ENCODE data around the gene DCTD.

DCTD gene

DNA sequence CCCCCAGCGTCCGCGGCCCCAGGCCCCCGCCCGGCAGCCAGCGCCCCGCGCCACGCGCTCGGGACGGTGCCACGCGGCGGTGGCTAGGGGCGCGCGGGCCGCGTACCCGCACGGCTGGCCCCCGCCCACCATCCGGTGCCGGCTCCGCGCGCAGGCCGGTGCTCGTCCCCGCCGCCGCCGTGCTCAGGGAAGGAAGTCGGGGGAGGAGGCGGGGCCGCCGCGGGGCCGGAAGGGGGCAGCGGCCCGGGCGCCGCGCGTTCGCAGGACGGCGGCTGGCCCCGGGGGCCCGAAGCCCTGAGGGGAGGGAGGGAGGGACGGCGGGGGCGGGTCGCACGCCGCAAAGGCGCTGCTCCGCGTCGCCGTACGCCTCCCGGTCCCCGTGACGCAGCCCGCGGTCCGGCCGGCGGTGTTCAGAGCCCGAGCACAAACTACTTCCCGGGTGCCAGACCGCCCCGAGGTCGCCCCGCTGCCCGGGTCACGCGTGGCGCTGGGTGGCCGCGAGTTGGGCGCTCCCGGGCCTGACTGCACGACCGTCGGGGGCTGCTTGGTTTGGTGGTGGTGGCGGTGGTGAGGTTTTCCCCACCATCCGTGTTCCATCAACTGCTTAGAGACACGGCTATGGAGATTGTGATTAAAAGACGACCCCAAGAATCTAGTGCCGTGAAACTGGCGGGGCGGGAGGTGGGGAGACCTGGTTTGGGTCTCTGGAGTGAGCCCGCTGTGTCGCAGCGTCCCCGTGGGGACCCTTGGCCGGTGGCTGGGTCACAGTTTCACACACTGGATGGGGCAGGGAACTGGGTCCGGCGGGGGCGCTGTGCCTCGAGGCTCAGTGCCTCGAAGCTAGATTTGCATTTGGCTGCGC lies at the start of gene DCTD:
Gene DCTD, minus strand, starts transcription at position 205 of the 862 bp plus-strand sequence. CDS start 1,818 bp downstream, outside the sequence.
- DNase-seq, result peak; percentile 80

DNA sequence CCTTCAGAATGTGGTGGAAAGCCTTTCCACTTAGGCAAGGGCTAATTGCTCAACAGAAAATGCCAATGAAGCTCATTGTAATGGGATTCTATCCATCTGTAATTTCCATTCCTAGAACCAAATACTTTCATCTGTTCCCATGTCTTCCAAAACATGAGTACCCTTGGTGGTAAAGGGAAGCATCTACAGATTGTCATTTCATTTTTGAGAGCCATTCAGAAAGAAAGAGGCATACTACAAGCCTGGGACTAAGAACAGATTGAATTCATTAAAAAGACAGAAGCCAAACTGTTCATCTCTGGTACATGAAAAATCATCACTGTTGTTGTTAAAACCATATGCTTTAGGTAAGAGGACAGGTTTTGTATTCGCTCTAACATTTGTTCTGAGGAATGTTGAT lies 43.6 kb upstream of the DCTD start:
- DNase-seq, result no peak

DNA sequence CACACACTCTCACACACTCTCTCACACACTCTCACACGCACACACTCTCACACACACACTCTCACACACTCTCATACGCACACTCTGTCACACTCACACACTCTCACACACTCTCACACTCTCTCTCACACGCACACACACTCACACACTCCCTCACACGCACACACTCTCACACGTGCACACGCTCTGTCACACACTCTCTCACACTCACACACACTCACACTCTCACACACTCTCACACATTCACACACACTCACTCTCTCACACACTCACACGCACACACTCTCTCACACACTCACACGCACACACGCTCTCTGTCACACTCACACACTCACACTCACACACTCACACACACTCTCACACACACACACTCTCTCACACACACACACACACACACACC lies 43.0 kb upstream of the DCTD start:
- DNase-seq, result no peak

DNA sequence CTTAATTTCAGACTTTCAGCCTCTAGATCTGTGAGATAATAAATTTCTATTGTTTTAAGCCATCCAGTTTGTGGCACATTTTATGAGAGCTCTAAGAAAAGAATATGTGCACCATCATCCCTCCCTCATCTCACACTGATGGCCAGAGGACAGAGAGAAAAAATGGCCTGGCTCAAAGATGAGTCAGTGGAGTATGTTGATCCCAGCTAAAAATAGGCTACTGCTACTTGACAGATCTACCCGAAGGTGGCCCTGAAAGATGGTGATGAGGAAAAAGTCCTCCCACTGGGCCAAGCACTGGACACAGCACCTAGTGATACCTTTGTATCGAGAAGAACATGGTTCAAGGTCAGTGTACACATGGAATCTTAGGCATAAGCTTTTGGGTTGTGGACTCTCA lies 38.2 kb upstream of the DCTD start:
- DNase-seq, result no peak

DNA sequence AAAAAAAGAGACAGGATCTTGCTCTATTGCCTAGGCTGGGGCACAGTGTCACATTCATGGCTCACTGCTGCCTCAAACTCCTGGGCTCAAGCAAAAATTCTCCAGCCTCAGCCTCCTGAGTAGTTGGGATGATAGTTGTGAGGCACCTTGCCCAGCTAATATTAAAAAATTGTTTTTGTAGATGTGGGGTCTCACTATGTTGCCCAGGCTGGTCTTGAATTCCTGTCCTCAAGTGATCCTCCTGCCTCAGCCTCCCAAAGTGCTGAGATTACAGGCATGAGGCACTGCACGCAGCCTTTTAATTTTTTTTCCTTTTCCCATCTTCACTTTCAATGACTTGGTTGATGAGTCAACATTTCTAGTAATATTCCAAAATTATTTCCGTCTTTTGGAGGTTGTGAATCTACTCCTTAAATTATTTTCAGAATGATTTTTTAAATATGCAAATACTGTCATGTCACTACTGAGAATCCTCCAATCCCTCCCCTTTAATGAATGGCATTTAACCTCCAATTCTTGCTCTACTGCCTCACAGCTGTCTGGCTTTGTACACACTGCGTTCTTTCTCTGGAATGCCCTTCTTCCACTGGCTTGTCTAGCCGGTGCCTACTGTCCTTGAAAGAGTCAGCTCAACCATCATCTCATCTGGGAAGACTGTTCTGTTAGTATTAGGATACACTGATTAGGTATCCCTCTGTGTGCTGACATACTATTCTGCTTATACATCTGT lies 27.5 kb upstream of the DCTD start:
- no peak for DNase-seq

DNA sequence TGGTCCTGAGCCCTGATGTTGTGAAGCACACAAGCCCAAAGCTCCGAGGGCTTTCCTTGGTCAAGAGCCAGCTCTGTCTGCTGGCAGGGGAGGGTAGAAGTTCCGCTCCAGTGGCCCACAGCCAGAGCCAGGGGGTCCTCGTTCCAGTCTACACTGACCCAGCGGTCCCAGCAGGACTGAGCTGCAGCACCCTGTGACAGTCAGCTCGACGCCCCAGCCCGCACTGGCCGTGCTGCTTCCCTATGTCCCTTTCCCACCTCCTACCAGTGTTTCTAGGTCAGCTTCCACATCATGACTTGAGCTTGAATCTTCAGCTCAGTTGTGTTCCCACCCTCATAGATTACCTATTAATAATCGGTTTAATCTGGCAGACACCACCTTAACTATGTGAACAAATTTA lies 22.5 kb upstream of the DCTD start:
- no peak for DNase-seq

DNA sequence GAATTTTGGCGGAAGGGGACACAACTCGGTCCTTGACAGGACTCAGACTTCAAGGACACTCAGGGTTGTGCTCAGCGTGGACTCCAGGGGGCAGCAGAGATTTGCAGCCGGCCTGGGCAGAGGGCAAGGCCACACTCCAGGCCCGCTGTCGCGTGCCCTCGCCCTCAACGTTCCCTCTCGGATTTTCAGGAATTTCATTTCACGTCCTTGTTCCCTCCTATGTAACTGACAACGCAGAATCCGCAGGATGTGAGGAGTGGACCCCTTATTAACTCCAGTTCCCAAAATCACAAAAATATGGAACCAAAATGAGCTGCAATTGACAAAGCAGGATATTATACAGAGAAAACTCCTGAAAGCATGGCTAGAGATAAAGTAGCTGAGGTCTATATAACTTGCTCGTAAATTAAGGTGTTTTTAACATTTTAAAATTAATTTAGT lies 21.0 kb upstream of the DCTD start:
- DNase-seq, result peak; percentile 58

DNA sequence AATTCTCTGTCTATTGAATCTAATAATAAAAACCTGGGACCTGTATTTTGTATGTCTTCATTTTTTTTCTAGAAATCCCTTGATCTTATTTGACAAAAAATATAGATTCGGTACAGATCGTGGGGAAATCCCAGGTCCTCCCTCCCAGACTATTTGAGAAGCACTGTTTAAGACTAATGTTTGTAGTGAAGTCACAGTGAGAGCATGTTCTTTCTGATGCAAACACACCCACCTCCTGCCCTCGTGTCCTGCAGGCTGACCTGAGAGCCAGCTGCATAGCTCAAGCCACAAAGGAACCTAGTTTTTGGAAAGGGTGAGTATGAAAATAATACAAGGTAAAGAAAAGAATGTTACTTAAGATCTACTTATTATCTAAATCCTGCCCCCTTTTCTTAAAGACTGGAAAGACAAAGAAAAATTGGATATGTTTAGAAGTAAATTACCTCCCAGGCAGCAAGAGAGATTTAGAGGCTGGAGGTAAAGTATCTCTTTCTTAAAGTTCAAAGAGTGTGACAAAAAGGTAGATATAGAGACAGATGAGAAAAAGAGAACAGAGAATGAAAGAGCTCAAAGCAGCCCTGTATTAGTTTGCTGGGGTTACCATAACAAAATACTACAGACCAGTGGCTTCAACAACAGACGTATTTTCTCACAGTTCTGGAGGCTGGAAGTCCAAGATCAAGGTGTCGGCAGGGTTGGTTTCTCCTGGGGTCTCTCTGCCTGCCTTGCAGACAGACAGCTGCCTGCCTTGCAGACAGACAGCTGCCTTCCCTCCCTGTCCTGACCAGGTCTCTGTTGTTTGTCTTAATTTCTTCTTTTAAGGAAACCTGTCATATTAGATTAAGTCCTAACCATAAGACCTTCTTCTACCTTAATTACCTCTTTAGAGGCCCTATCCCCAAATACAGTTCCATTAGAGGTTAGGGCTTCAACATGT lies 20.4 kb upstream of the DCTD start:
- DNase-seq, result no peak

DNA sequence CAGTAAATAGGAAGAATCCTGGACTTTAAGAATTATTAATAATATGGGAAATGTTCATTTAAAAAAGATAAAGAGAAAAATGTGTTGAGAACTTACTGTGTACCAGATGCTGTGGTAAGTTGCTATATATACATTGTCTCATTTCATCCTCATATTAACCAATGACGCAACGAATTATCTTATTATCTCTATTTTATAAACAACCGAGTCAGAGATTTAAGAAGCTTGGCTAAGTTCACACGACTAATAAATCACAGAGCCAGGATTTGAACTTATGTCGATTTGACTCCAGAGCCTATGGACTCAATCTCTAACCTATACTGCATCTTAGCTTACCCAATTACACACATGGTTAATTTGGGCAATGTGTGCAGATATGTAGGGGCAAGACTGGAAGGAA lies 15.5 kb upstream of the DCTD start:
- no peak for DNase-seq

DNA sequence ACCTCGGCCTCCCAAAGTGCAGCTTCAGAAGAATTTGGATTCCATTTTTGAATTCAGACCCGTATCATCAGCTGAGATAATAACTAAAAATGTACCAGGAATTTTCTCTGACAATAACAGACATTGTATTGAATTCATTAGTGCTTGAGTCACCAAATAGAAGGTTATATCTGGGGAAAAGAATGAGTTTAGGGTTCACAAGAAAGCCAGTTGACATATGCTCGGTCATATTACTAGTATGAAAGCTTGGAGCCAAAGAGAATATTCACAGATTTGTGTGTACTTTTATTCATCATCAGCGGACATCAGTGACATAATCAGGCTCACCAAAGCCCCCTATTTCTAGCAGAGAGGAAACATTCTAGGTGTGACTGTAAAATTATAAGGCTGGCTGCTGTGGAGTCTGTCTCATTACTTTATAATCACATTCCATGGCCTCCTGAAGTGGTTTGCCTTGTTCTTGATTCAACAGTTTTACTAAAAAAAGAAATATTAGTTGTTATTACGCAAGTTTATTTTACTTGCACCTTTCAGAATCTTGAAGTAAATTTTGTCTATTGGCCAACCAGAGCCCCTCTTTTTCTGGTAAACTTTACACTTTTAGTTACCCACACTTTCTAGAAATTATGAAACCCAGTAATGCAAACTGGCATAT lies 14.6 kb upstream of the DCTD start:
- no peak for DNase-seq

DNA sequence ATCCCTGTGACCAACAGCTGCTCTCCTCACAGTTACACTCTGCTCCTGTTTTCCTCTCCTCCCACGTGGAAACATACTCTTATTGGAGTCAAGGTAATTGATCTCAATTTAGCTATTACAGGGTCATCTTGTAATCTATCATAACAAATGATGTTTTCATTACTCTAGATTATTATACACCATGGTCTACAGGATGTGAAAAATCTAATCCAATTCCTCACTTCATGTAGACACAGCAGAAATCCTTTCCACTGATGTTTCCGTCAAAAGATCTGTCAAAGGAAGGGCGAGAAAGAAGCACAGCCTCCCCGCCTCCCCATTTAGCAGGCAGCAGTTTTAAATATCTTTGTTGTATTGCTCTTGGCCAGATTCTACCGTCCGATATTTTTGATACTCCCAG lies 13.7 kb upstream of the DCTD start:
- DNase-seq, result no peak

DNA sequence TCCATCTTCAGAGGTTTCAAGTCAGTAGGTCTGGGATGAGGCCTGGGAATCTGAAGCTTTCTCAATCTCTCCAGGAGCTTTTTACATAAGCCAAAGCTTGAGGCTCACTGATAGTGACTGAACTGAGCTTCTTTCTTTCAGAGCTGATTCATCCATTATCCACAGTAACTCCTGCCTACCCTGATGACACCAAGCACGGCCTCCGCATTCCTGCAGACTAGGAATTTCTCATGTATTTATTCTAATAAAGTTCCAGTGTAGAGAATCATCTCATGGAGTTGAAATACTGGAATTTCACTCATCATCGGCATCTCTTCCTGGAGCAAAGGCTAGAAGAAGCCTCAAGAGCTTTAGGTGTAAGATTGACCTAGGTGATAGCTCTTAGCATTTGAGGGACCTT lies 12.1 kb upstream of the DCTD start:
- DNase-seq, result no peak

DNA sequence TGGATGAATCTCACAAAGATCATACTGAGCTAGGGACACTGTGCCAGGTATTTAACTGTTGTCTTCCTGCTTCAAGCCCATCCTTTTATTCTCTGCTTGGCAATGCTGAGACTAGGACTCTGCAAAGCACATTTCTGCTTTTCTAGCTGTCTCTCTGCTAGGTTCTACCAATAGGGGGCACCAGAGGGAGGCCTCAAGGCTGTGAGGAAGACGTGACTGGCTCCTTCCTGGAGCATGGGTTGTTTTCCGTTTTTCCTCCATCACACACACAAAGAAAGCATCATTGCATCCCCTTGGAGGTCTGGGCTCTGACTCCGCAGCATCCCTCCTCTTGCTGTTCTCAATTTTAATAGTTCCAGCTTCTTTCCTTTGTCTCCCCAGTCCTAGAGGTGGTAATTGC lies 10.9 kb upstream of the DCTD start:
- DNase-seq, result no peak

DNA sequence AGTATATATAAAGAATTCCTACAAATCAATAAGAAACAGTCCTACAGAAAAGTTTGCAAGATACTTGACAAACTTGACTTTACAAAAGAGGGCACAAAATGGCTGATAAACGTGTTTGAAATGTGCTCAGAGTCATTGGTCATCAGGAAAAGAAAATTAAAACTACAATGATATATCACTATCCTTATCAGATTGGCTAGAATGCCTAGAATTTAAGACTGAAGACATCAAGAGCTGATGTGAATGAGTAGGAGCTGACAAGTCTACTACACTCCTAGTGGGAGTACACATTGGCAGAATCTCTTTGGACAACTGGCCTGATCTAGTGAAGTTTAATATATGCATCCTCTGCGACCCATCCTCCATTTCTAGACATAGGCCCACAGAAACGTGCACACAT lies 10.3 kb upstream of the DCTD start:
- no peak for DNase-seq

DNA sequence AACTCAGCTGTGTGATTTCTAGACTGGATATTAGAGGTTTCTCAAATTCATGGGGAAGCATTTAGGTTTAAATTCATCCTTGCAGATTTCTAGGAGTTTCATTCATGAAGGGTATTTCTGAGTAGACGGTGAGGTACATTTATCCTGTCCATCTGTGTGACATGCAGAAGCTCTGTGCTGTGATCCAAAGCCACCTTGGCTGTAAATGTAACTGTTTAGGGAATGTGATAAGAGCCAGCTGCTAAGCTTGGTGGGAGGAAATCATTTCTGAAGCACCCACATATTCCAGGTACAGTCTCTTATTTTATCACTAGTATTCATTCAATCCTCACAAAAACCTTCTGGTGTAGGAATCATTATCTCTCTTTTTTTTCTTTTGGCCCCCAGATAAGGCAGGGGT lies 8.7 kb upstream of the DCTD start:
- DNase-seq, result no peak

DNA sequence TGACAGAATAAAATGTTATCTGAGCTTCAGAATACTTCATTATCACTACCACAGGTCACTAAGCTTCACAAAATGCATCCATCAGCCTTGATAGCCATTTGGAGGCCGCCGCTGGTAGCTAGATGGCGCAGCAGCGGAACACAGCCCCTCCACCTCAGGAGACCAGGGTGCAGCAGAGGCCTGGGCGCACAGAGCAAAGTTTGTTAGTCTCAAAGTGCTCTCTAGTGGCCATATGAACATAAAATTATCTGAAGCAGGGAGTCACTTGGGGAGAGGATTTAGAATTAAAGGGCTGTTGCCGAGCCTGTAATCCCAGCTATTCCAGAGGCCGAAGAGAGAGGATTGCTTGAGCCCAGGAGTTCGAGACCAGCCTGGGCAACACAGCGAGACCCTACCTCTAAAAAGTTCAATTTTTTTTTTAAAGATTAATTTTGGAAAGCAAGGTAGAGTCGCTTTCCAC lies 8.1 kb upstream of the DCTD start:
- DNase-seq, result peak; percentile 81

DNA sequence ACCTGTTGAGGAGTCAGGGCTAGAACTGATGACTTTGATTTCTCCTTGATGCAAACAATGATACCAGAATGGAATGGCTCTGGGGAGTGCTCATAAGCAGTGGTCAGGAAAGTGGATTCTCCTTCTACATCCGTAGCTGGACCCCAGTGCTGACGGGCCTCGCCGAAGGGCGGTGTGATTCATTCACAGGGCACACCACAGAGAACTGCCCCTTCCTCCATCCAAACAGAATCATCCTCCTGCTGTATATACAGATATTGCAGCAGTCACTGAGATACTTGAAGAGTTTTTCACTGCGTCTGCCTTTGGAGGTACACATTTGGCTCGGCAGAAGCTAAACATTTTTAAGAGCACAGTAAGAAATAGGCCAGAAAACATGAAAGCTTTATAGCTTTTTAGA lies 7.3 kb upstream of the DCTD start:
- no peak for DNase-seq

DNA sequence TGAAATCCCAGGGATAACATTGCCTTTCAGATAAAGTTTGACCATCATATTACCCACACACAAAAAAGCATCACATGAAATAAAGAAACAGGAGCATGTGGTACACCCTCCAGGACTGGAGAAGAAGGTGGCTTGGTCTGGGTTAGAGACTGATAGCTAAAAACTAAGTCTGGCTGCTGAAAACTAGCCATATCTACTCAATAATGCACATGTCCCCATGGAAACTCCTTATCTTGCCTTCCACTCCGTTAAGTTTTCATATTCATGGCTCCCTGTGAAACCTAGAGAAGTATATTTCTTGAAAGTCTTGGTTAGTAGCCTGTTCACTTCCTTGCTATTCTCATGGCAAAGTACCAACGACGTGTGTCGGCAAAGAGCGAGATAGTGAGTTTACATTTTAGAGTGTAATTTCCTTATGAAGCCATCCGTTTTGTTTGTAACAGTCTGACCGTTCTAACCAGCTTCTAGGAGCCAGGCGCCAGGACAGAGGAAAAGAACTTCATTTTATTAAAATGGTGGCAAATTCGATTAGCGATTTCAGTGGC lies 6.7 kb upstream of the DCTD start:
- DNase-seq, result no peak

DNA sequence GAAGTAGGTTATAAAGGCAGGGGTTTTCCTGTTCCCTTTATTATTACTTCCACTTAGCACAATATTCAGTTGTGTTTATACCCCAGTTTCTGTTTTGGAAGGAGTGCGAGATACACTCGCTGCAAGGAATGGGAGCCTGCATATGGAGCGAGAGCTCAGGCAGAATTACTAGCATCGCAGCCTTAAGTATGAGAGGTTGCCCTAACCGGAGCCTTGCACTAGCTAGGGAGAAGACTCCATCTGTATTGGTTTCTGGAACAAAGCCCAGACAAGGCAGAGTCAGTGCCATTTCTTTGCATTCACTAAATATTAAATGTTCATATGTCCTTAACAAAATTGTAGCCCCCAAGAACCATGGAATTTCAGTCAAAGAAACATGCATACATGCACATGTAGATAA lies 6.2 kb upstream of the DCTD start:
- DNase-seq, result no peak

DNA sequence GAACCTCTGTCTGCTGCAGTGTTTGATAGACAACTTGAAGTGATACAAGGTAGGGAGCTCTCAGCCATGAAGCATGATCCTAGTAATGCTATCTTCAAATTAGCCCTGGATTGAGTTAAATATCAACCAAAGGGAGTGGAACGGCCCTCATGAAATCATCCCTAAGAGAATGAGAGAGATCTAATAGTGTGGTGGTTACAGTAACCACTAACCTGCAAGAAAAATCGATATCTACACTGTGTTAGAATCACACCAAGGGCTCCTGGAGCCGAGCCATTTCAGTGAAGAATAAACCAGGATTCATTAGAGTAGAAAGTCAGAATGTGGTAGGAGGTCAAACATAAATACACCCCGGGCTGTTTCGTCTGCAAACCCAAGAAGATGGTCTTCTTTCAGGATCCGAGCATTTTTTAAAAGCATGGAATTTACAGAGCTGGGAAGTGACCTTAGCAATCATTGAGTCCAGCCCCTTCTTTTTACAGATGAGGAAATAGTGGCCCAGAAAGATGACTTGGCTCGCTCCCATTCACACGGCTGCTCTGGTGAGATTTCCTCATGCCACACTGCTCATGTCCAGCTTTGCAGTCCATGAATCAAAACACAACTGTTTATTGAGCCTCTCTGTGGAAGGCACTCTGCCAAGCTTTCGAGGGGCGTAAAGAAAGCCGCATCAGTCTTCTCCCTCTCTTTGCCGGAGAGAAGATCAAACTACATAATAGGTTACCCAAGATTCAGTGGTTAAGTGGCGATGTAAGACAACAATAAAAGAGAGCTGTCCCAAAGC lies 5.5 kb upstream of the DCTD start:
- no peak for DNase-seq

DNA sequence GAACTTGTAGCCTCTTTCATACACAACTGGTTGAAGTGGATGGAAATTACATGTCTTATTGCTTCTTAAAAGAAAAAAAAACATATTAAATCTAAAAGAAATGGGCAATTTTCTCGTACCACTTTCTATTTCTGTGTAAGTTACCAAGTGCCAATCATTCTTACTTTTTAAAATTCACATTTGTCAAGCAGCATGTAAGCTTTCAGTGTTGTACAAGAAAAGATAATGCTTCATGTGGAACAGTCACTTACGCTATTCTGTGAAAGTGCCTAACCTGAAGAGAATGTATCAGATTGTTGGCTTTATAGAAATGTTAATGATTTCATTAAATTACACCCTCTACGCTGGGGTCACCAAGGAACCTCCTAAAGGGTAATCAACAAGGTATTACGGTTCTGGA lies 4.4 kb upstream of the DCTD start:
- DNase-seq, result no peak

All from CD4-positive, alpha-beta T cell treated with Interleukin-15 for 1 hour (primary cell).